Dermis microvascular lymphatic vessel endothelial cell (primary cell): ENCODE data around the gene AMOTL1. TPM values are rescaled to one million over a fixed set of nuclear protein-coding genes. Genes with fewer than 3 reads are reported as not detected.

Source experiments
- DNase-seq, 2 donors: peaks; one replicate each; pipeline versions ENCODE4 v3.0.0 to v3.0.0-alpha.2; 2010; ENCODE audit warnings: low read depth in 2 of 2
- total RNA-seq: library from RNA; depleted of rRNA; stranded (reverse); fragments of >200 nt; gene quantifications from 2 replicates; pipeline ENCODE4 v1.2.1, GENCODE V29; 2014

The AMOTL1 gene
- total RNA-seq, 1 donor from 2014 or later: 39.8 TPM

DNA sequence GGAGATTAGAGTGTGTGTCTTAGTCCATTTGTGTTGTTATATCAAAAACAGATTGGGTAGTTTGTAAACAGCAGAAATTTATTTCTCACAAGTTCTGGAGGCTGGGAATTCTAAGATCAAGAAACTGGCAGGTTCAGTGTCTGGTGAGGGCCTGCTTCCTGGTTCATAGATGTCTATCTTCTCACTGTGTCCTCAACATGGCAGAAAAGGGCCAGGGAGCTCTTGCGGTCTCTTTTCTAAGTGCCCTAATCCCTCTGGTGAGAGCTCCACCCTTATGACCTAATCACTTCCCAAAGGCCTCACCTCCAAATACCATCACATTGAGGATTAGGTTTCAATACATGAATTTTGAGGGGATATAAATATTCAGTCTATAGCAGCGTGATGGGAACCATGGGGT lies 25.5 kb upstream of the AMOTL1 start:
- DNase-seq: no peak

DNA sequence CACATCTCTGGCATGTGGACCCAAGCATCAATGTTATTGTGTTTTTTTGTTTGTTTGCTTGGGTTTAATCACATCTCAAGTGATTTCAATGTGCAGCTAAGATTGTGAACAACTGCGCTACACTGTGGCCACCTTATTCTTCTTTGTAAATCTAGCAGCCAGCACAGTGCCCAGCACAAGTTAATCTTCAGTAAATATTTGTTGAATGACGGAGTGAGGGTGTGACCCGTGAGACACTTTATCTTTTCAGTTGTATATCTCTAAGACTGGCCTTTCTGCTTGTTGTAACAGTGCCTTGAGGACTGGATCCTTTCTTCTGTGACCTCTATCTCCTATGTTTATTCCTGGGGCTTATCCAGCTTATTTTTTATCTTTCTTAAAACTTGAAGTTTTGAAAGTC lies 21.4 kb upstream of the AMOTL1 start:
- DNase-seq: no peak

DNA sequence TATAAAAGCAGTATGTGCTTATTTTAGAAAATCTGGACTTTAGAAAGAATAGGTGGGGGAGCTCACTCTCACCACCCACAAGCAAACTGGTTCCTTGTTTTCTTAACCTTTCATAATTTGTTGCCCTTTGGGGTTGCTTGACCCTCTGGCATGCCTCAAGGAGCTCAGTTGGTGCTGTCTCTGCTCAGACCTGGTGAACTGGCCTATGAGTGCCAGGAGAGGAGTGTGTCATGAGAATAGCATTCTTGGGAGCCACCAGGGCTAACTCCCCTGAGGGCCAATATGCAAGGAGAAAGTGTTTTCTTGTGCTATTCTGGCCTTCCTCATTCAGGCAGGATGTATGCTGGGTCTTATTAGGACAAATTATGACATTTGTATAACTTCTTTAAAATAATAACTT lies 21.0 kb upstream of the AMOTL1 start:
- no peak for DNase-seq

DNA sequence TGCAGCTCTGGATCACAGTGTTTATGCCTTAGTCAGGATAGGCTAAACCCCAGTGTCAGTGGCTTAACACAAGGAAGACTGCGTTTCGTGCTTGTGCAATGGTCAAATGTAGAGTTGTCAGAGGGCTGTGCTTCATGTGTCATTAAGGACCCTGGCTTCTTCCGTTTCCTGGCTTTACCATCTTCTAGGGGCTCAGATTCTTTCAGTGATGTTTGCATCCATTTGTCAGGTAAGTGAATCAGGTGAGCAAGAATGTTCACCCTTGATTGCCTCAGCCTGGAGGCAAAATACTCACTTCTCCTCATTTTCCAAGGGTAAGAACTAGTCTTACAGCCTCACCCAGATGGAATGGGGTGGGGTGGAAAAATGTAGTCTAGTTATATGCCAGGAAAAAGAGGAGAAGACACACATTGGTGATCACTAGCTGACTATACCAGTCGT lies 20.5 kb upstream of the AMOTL1 start:
- DNase-seq: no peak

DNA sequence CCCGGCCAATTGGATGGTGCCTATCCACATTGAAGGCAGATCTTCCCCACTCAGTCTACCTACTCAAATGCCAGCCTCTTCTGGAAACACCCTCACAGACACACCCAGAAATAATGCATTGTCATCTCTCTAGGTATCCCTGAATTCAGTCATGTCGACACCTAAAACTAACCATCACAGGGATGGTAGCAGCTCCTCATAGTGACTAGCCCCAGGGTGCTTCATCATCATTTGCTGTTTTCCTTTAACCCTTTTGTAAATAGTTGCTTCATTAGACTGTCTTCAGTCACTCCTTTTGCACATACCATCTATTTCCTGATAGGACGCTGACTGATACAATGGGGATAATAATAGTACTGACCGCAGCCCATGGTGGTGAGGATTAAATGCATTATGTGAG lies 18.8 kb upstream of the AMOTL1 start:
- DNase-seq: peak in 1 of 2 donors; percentile 20

DNA sequence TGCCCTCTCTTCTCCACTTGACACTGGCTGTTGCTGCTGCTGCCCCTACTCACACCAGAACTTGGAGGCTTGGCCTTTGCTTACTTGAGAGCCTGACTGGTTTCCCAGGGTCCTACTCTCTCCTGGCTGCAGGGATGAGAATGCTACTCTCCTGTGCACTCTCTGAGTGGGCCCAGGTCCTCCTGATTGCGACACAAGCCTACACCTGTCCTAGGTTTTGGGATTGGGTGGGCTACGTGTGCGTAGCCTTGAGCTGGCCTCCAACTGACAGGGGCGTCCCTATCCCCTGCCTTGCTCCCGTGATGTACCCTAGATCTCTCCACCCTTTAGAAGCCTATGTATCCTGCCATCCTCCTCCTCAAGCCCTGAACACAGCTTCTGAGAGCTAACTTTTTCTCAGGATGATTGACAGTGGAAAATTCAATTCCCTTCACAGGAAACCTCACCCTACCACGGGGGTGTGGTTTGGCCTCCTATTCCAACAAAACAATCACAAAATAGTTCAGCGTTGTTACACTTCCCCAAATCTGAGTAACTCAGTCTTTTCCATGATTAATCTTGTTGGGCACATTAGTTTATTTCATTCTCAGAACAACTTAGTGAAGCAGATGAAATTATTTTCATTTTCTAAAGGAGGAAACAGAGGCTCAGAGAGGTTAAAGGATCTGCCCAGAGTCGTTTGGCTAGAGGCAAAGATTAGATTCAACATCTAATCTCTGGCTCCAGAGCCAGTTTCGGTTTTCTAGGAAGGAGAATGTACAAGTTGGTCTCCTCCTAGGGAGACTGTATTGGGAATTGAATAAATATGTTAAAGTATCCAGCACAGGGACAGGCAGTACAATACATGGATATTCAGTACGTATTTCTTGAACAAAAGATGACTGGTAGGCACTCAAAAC lies 17.6 kb upstream of the AMOTL1 start:
- DNase-seq: peak in 1 of 2 donors; percentile 48

DNA sequence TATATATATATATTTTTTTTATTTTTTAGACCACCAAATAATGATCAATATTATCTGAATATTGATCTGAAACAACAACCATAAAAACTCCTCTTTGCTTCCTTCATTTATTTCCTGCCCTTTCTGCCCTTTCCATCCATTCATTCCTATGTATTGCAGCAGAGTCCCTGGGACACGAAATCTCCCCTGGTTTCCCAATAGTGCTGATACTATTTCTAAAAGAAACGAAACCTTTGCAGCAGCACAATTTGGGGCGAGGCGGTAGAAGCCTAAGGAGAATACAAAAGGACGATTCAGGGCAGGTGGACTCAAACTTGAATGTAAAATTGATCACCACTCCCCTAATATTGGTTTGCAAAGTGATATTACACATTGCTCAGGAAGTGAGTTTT lies 16.9 kb upstream of the AMOTL1 start:
- no peak for DNase-seq

DNA sequence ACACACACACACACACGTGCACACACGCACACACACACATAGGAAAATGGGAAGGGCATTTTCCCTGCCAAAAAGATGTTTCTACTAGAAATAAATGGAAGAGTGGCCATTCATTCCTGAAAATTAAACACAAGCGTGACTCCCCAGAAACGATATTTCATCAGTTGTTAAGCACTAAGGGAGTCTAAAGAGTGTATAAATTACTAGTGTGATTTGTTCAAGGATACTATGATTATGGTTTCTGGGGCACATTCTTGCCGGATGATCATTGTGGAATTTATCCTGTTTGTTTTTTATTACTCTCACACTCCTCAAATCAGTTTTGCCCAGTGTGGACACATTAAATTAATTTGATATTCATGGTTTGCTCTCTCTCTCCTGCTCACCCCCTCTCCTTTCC lies 16.4 kb upstream of the AMOTL1 start:
- no peak for DNase-seq

DNA sequence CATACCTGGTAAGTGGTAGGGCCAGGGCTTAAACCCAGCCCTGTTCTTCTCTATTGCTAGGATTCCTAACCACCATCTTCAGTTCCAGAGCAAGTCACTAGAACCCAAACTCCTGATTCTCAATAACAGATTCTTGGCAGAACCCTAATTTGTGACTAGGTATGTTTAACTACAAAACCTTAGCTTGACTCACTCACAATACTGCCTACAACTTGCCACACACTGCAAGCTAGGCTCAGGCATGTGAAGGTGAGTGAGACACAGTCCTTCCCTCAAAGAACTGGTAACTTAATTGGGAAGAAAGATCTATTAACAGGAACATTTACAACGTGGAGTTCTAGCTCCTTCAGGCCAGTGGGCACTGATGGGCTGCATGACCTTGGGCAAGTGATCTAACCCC lies 14.5 kb upstream of the AMOTL1 start:
- no peak for DNase-seq

DNA sequence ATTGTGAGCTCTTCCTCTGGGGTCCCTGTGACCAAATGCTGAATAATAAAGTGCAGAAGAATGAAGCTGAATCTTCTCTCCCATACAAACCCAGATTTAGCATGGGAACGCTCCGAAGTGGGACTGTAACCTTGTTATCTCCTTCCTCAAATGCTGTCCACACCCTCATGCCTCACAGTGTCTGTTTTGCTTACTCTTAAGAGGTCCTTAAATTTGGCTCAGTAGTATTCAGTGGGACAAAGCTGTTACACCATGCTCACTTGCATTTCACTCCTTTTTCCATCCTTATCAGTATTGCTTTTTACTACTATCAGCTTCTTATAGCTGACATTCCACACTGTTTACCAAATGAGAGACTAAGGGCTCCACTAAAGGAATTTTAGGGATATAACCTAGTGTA lies 13.8 kb upstream of the AMOTL1 start:
- no peak for DNase-seq

DNA sequence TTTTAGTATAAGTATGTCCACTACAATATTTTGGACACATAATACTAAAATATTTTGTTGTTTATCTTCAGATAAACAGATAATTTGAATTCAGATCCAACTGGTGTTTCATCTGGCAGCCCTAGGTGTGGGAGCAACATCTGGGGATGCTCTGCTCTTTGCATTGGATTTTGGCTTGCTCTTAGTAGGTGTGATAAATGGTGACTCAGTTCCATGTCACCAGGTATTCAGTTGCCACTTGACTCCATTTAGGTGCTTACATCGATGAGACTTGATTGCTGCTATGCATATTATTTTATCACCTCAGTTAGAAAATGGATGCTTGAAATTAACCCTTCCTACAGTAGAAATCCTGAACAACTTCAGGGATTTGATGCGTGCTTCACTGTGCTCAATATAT lies 13.3 kb upstream of the AMOTL1 start:
- no peak for DNase-seq

DNA sequence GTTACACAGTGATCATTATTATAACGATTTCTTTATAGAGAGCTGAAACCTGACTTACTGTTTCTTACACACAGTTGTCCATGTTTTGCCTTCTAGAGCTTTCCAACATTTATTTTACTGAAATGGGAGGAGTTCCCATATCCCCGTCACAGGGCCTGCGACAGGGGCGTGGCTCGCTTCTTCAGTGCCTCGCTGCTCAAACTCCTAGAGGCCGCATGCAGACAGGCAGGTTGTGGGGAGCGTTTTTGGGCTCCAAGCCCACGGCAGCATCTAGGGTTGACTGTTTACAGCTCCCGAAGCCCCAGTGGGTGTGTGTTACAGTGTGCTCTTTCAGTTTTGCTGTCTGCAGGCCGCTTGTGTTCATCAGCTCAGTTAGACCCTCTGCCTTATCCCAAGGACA lies 12.7 kb upstream of the AMOTL1 start:
- DNase-seq: no peak

DNA sequence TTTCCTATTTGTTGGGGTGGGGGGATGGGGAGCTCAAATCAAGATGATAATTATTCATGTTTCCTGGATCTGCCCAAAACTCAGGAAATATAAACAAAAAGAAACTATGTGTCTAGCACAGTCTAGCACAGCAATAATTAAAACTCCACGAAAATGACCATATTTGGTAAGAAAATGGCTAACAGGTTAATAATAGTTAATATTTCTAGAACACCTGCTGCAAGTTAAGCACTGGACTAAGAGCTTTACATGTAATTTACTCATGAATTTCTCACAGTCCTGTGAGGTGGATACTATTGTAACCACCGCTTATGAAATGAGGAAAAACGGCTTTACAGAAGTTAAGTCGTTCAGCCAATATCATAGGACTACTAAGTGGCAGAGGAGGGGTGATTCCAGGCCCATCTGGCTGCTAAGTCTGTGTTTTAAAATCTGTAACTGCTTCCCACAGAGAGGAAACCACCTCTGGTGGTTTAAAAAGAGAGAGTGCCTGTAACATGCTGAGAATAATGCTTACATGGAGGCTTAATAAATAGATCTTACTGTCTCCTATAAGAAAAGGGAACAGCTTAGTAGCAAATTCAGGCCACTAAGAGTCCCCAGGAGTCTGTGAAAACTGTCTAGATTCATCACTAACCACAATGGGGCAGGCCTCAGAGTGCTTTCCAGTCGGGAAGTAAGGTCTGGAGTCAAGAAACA lies 11.0 kb upstream of the AMOTL1 start:
- no peak for DNase-seq

DNA sequence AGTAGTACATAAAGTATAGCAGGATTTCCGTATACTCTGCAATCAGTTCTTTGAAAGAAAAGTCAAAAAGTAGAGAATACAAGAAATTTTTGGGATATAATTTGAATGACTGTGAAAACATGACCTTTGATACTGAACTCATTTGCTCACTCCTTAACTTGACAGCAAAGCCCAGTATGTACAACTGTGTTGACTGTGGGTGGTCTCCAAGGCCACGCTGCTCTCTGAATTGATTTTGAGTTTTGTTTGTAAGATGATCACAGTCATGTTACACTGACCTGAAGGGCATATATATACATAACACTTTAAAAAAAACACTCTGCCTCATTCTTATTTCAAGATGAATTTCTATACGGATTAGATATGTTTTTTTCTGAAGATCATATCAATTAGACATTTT lies 9.5 kb upstream of the AMOTL1 start:
- DNase-seq: no peak

DNA sequence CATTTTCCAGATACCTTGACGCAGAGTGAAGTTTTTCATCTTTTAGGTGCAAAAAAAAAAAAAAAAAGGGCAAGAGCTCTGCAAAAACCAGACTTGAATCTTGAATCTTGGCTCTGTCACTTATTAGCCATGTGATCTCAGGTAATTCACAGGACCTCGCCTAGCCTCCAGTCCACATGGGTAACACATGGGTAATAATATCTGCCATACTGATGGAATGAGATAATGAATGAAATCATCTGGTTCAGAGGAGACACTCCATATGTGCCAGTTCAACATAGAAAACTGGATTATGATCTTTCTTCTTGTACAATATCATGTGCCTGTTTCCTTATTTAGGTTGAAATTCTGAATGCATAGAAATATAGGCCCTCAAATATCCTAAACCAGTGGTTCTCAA lies 8.6 kb upstream of the AMOTL1 start:
- no peak for DNase-seq

DNA sequence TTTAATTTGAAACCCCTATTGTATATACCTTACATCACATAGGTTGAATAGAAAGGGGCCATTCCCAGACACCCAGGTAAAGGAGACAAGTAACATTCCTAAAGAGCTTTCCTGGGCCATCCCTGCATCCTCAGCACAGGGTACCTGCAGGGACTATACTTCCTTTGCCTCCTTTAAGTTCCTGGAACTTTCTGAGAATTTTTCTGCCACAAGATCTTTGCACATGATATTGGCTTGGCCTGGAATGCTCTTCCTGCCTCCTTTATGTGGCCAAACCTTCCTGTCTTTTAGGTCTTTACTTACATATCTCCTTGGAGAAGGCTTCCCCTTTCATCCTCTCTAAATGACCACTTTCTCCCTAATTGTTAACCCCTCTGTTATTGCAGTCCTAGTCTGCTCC lies 7.9 kb upstream of the AMOTL1 start:
- no peak for DNase-seq

DNA sequence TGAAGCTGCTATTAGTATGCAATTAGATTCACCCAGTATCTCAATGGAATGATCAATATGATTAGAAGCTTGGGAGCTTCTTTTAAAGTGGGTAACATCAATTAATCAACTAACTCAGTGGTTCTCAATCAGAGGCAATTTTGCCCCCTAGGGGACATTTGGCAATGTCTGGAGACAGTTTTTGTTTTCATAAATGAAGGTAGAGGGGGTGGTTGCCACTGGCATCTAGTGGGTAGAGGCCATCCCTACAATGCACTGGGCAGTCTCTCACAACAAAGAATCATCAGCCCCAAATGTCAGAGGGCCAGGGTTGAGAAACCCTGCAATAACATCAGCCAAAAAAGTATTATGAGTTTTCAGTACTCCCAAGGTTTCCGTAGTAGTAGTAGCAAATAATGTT lies 5.9 kb upstream of the AMOTL1 start:
- peak; percentile 40 to 58 for DNase-seq

DNA sequence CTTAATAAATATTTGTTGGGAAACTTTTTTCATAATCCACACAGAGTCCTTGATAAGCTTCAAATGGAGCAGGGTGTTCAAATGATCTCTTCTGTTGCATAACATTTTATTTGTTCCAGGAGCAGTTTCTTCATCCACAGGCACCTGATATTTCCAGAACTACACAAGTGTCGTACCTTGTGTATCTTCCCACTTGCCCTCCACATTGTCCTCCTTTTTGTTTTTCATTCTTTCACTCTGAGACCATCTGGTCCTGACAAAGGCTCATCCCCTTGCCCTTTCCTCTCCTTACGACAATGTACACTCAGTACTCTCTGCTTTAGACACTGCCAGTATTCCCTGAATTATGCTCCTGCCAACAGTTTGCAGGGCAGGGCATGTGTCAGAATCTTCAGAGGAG lies 5.2 kb upstream of the AMOTL1 start:
- no peak for DNase-seq

DNA sequence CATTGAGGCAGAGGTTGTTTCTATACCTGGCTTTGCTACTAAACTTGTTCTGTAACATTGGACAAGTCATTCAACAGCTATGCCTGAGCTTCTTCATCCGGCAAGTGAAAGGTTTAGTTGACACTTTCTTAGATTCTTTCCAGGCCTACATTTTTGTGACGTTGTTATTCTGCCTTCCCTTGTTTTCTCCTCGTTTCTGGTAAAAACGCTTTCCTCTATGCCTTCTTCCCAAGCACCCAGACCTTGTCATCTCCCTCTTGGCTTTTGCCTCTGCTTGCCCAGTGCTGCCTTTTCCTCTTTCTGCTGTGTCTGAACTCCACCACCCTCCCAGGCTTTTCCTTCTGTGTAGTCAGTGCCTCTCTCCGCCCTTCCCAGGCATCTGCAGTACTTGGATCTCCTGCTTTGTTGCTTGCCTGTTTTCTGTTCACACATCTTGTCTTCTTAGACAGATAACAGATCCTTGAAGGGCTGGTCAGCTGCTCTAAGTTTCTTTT lies 1.4 kb upstream of the AMOTL1 start:
- DNase-seq: no peak

DNA sequence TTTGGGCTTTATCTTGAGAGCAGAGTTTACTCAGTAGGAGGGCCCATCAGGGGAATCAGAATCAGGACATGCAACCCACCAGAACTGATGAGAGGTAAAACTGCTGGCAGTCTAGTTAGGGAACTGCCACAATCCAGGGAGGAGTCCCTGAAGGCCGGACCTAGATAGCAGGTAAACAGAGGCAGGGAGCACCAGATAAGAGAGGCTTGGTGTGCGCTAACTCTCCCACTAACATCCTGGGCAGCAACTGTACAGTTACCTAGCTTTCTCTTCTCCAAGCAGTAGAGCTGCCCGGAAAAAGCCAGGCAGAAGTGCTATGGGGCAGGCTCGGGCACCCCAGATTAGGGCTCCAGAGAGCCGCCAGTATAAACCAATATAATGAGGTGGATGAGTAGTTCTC lies 865 bp upstream of the AMOTL1 start:
- DNase-seq: no peak

DNA sequence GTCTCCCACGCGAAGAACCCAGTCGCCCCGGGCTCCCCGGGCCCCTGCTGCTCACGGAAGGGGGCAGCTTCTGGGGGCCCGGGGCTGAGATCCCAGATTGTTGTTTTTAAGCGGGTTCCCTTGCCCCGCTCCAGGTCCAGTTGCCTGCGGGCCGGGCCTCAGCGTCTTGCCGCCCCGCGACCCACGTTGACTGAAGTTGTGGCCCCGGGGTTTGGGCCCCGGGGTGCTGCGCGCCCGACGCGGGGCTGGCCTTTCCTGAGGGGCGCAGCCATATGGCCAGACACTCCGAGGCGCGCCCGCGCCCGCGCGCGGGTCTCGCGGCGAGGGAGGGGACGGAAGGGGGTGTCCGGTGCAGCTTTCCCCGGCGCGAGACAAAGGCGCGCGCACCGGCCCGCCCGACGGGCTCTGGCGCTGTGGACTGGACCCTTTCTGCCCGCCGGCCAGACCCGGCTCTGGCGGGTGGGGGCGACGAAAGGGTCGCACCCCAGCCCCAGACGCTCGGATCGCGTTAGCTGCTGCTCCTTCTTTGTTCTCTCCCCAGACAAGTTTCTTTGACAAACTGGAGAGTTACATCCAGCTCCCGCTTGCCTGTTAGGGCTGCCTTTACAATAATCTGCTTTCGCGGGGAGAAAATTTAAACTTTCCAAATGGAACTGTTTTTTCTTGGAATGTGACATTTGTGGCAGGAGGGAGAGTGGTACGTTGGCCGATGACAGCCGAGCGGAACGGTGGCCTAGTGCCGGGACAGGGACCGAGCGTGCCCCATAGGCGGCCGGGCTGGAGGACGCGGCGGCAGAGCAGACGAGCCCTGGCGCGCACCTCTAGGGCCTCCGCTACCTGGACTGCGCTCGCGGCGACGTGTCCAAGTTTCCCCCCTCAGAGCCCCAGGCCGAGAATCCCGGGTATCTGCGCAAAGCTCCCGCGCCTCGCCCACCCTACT lies 716 bp downstream of the AMOTL1 start:
- DNase-seq: peak in 1 of 2 donors; percentile 58

DNA sequence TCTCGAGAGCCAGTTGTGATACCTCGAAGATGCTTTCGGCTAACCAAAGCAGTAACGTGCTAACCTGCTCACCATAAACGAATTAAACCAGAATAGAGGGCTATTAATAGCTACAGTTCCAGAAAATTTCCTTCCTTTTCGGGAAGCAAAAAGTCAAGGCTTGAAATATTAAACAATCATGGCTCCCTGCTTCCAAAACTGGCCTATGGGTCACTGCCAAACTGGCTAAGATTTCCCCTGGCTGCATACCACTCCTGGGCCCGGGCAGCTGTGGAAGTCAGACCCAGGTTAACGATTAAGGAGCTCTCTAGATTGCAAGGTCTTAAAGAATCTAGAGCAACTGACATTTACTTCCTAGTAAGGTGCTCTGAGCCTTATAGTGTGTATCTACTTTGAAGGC lies 1.7 kb downstream of the AMOTL1 start:
- no peak for DNase-seq
